T-helper 1 cell (primary cell): ENCODE results near the gene PROM1.

Experiments used
- DNase-seq, 5 donors: peaks; one replicate each; pipeline ENCODE4 v3.0.0-alpha.2; 2012 to 2020

The PROM1 gene

DNA sequence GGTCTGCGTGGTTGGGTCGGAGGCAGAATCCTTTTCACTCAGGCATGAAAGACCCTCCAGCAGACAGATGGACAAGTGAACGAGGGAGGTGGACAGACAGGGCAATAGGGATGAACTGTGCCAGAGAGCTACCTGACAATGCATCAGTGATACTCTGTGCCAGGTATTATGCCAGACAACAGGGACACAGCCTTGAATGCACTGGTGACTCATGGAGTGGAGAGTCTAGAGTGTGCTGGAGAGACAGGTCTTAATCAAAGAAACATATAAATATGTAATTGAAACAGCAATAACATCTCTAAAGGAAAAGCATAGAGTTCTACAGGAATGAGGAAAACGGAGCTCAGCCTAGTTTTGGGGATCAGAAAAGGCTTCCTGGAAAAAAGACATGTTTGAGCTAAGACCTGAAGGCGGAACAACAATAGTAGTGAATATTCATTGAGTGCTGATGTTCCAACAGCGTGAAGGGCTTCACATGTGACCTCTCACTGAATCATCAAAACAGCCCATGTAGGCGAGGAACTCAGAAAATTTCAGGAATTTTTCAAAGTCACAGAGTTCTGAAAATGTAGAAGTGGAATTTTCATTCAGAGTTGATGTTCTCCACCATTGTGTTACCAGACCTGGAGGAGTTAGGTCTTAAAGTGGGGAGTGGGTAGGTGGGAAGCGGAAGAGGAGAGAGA is 100.8 kb downstream of the PROM1 start:
- no peak for DNase-seq

- DNase-seq = no peak
These were observed 107.1 kb downstream of the PROM1 start for GRCh38 chr4:15976456-15977447.

DNA sequence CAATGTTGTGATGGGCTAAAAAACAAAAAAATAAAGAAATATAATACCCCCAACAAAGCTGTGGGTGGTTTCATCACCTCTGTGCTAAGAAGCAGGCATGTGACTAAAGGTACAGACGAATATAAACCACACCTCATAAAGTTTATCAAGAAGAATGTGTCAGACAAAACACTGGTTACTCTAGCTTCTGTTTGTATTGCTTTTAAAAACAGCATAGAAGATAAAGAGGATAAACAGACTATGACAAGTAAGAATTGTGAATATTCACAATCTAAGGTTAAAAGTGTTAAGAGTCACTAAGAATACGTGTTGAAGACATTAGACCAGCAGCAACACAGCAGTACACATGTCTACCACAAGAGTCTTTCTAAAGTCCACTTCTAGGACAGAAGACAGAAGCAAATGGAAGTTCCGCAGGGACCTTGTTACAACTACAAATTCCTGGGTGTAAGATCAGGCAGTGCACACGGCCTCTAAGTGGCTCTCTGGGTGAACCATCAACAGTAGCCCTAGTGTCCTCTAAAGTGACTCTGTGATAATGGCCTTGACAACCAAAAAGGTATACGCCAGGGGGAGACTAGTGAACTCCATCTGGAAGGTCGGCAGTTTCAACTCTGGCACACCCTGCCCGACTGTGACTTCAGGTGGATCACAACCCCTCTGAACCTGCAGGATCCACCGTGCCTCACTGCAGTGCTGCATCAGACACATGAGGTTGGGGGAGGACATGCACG is 112.6 kb downstream of the PROM1 start:
- DNase-seq = no peak

DNA sequence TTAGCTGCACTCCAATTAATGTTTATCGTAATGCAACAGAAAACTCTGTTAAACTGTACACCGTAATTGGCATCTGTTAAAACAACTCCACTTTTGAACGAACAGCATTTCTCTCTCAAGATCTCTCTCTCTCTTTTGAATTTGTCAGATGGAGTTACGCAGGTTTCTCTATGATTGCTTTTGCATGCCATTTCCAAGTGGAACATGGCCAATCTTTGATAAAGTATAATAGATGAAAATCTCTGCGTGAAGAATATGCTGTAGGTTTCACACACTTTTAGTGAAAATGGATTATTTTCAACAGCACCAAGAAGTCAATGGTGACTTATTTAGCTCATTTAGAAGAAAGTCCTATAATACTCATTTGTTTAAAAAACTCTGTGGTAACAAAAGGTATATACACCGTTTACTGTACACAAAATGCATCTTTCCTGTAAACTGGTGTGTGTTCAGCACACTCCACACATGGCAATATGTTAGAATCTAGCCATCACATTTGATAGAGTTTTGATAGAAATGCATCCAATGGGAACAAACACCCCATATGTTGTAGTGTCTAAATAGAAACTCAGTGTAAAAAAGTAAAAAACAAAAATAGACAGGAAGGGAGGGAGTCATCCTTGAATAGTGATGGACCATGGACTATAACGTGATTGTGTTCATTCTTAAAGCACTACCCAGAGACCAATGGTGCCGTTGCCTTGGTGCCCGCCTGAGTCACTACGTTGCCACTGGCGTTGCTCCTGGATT is 115.1 kb downstream of the PROM1 start:
- DNase-seq = no peak

- no peak for DNase-seq
These were observed 118.5 kb downstream of the PROM1 start for GRCh38 chr4:15965325-15965724.

DNA sequence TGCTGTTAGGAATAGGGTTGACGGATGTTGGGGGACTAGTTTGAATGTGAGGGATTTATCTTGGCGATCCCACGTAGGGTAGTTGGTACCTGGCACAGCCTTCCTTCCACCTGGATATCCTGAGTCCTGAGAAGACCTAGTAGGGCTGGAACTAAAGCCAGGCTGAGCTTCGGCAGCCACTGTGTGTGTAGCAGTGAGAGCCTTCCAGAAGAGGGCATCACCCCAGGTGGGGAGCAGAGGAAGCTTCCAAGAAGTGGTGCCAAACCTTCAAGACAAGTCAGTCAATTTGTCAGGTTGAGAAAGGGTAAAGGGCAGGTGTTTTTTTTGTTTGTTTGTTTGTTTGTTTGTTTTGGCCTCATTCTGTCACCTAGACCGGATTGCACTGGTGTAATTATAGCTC is 119.7 kb downstream of the PROM1 start:
- no peak for DNase-seq

GRCh38 chr4:15963576-15963975 is 120.2 kb downstream of the PROM1 start:
- DNase-seq = peak in 1 of 5 donors; percentile 12

DNA sequence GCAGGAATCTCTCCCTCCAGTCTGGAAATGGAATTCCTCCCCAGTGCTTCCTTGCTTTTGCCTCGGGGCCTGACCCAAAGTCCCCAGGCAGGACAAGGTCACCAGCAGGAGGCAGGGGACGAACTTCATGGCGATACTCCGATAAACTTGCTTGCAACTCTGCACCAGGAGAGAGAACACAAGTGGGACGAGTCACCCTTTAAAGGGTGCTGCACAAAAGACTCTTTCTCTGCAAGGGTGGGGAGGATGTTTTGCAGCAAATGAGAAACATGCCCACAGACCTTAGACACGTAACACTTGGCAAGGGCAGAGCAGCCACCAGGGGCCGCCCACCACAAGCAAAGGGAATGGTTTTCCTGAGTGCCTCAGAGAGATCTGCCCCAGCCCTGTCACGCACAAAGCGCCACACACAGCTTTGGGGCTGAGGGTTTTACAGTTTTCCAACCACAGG is 120.8 kb downstream of the PROM1 start, which contains the start of gene FGFBP2:
Gene FGFBP2, minus strand, starts transcription at position 175 of the 451 bp plus-strand sequence. Its CDS starts 46 bp downstream, at position 129.
- DNase-seq = peak in 1 of 5 donors; percentile 36

GRCh38 chr4:15961781-15962510 is 121.9 kb downstream of the PROM1 start:
- no peak for DNase-seq

DNA sequence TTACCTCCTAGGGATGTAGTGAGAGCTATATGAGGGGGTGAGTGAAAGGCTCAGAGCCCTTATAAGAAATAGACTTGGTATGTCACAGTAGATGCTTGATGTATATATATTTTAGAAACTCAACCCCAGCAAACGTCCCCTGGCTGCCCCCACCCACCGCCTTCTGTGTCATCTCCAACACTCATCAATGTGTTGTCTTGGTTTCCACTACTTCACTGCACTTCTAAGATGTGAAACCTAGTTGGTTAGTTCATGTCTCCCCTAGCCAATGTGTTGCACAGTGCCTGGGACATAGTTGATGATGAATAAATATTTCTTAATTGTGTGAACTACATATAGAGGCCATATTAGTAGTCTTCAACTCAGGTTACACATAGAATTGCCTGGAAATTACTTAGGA is 125.3 kb downstream of the PROM1 start:
- no peak for DNase-seq

- peak; percentile 13 to 68 (median 49) for DNase-seq
These were observed 127.5 kb downstream of the PROM1 start for GRCh38 chr4:15956179-15956850.

DNA sequence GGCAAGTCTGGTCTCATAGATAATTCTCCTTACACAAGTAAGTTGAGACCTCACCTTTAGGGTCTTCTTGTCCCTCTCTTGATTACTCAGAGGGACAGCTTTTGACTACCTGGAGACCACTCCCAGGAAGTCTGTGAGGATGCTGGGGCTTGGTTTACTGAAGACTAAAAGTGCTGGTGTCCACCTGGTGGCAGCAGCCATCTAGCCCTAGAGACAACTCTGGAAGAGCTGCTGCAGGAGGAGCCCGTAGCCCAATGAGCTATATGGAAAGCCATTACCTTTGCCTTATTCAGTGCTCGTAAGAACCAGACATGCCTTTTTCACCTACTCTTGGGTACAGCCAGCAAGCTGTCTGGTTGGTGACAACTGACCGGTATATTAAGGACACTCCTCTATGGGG is 128.2 kb downstream of the PROM1 start:
- no peak for DNase-seq

DNA sequence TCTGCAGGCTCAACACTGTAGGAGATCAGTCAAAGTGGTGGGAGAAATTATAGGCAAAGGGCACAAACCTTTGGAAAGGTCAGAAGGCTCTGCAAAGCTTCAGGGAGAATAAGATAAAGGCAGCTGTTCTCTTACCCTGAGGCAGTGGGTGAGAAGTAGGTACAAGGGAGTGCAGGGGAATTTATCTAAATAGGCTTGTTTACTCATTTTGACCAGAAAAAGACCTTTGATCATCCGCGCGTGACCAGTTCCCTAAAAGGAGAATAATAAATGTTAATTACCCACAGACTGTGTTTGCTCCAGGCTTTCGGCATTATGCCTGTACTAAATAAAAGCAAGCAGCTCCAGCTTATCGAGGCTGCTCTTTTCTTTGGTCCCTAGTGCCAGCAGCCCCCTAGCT is 130.2 kb downstream of the PROM1 start:
- no peak for DNase-seq

DNA sequence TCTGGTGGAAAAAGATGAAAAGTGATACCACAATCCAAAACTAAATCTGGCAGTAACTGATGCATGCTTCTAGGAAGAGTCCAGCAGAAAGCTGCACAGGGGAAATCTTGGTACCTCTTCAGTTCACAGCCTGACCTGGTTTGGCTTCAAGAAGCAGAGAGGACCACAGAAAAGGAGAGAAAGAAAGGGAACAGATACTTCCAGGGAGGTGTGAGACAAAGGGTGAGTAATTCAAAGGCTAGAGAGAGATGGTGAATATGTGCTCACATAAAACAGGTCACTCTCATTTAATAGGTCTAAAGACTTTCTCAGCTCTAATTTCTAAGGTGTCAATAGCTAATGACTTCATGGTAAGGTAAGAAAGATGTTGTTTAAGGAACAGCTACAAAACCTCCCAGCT is 132.0 kb downstream of the PROM1 start:
- DNase-seq = no peak

DNA sequence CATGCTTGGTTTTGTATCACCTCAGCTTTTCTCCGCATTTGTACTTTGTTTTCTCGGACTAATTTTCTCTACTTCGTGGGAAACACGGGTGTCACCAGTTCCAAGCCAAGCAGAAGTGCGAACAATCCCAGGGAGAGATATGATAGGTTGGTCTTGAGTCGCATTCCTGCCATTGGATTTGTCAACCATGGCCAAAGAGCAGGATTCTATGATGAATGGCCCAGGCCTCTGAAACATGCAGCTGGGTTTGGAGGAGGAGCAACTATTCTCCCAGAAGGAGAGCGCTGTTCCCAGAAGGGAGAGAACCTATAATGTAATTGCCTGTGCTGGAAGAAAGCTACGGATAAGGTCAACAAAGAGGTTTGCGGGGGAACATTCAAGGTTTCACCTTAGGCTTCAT is 135.0 kb downstream of the PROM1 start:
- no peak for DNase-seq

DNA sequence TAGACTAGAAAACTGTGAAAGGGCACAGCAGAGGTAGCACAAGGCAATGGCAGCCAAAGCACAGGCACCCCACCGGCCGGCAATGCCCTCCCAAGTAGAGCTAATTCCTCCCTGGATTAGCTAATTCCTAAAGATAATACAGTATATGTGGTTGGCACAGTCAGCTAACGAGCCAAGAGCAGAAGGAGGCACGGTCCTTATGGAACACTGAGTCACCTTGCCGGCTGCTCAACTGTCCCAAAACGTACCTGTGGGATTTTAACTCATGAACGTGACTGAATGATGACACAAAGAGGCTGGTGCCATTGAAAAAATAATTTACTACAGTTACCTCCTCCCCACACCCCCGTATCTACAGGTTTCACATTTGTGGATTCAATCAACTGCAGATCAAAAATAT is 136.1 kb downstream of the PROM1 start:
- DNase-seq = no peak

DNA sequence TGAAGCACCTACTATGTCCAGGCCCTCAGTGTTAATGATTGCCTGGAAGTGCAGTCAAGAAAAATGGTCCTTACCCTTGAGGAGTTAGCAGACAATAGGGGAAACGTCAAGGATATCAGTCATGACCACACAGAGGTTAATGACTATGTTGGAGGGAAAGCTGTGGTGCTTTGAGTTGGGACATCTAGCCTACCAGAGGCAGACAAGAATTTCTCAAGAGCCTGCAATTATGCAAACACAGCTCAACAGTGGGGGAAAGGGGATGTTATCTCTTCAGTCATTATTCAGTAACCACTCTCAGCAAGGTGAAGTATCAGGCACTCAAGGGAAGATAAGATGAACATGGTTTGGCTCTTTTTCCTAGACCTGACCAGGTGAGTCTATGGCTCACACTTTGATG is 138.3 kb downstream of the PROM1 start:
- no peak for DNase-seq

DNA sequence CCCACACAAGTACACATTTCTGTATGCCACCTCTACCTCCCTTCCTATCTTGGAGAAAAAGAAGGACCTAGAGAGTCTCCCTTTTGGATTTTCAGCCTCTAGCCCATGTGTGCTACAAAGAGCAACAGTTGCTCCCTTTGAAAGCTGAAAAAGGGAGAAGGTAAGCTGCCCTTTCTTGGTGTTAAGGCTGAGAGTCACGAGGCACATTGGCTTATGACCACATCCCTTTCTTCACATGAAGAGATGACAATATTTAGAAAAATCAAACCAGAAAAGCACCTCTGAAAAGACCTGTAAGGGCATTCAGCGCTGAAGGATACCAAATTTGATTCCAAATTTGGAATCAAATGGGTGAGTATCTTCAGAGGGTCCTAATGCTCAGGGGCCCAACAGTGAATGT is 138.9 kb downstream of the PROM1 start:
- no peak for DNase-seq

GRCh38 chr4:15942283-15942682 is 141.5 kb downstream of the PROM1 start:
- no peak for DNase-seq

DNA sequence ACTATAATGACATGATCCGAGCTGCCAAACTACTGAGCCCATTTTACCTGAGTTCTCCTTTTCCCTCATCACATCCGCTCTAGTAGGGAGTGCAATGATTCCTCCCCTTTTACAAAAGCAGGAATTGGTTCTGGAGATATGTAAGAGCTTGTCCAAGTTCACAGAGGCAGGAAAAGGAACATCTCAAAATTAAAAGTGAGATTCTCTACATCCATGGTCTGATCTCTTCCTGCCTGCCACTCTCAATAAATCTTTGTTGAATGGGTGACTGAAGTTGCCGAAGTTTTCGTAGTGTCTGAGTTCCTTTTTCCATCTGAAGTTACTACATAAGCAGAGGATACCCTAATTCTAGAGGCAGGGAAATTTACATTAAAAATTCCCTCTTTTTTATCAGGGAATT is 145.2 kb downstream of the PROM1 start, which contains the start of gene FGFBP1:
Gene FGFBP1, minus strand, starts transcription at position 101 of the 400 bp plus-strand sequence. CDS start 2,108 bp downstream, outside the sequence.
- no peak for DNase-seq

- no peak for DNase-seq
These were observed 145.6 kb downstream of the PROM1 start for GRCh38 chr4:15938182-15938581.
